SHP77 (cell line): ENCODE data around the gene MAF.
A peak's percentile ranks its signal among the peaks of the same experiment; 100 is the strongest.

Experiments
- DNase-seq, 2 experiments: peaks; one replicate each; lab custom pipeline; 2025; lab: John Stamatoyannopoulos, UW

Gene MAF

GRCh38 chr16:79612207-79612606 is 11.7 kb upstream of the MAF start:
- DNase-seq = no peak

- no peak for DNase-seq
Observed at GRCh38 chr16:79610771-79611170, 10.2 kb upstream of the MAF start.

- no peak for DNase-seq
Observed at GRCh38 chr16:79609861-79610260, 9.3 kb upstream of the MAF start.

GRCh38 chr16:79608976-79609375 is 8.4 kb upstream of the MAF start:
- no peak for DNase-seq

- DNase-seq = no peak
Observed at GRCh38 chr16:79607587-79607986, 7.0 kb upstream of the MAF start.

GRCh38 chr16:79605999-79606398 is 5.5 kb upstream of the MAF start:
- DNase-seq = no peak

- DNase-seq = no peak
Observed at GRCh38 chr16:79603055-79603454, 2.5 kb upstream of the MAF start.

GRCh38 chr16:79602628-79603014 is 2.1 kb upstream of the MAF start:
- DNase-seq = no peak

GRCh38 chr16:79601931-79602627 is 1.5 kb upstream of the MAF start:
- DNase-seq = peak; percentile 68 to 71

- DNase-seq = no peak
Observed at GRCh38 chr16:79601092-79601930, 774 bp upstream of the MAF start.

GRCh38 chr16:79599837-79600637 is 500 bp downstream of the MAF start:
- peak; percentile 32 to 60 for DNase-seq

GRCh38 chr16:79599256-79599836 is 1.2 kb downstream of the MAF start:
- no peak for DNase-seq

GRCh38 chr16:79598348-79599181 is 2.0 kb downstream of the MAF start:
- DNase-seq = peak; percentile 65 to 76

- DNase-seq = no peak
Observed at GRCh38 chr16:79598063-79598347, 2.5 kb downstream of the MAF start.

GRCh38 chr16:79597277-79598062 is 3.1 kb downstream of the MAF start:
- DNase-seq = no peak

GRCh38 chr16:79595931-79596450 is 4.5 kb downstream of the MAF start:
- no peak for DNase-seq

- DNase-seq = no peak
Observed at GRCh38 chr16:79595231-79595641, 5.3 kb downstream of the MAF start.

- no peak for DNase-seq
Observed at GRCh38 chr16:79593754-79594153, 6.8 kb downstream of the MAF start.

GRCh38 chr16:79593074-79593531 is 7.4 kb downstream of the MAF start:
- DNase-seq = no peak

- DNase-seq = no peak
Observed at GRCh38 chr16:79592186-79592585, 8.4 kb downstream of the MAF start.
